Measurements from ENCODE around the gene CHRNB2. TPM values are rescaled to one million over a fixed set of nuclear protein-coding genes. Genes with fewer than 3 reads are reported as not detected.

CHRNB2 gene
- total and polyA plus RNA-seq, 9 of the 15 experiments (the other 6 are each of a cell fraction or from before 2014, with no cell fraction given) = 0.01 TPM; not detected in 8

- no peak for TF ChIP-seq MEIS2 (IDR thresholded peaks at IDR 0.05; ENCODE audit: partially characterized antibody)
- TF ChIP-seq GTF2E2 (tag; IDR thresholded peaks at IDR 0.05) = 0 out of 2 replicates have a peak, but pooled peaks have one; percentile 56
- peak; percentile 39 to 60; a peak in 1 of 4 replicates for TF ChIP-seq MAZ (CRISPR knock-in tag; conservative IDR thresholded peaks at IDR 0.05 in 1 of 2, IDR thresholded peaks at IDR 0.05 in 1 of 2)
- TF ChIP-seq EP400 (IDR thresholded peaks at IDR 0.05) = peak; percentile 92
- peak; percentile 66 for TF ChIP-seq EP300 (IDR thresholded peaks at IDR 0.05; ENCODE audit: low read length)
- TF ChIP-seq RUNX1 (IDR thresholded peaks at IDR 0.05; ENCODE audit: low read depth) = peak; percentile 29; the same call in 1 of the 2 replicates
- TF ChIP-seq MAX (CRISPR knock-in tag; IDR thresholded peaks at IDR 0.05) = peak; percentile 83
- TF ChIP-seq ZNF197 (CRISPR knock-in tag; IDR thresholded peaks at IDR 0.05; ENCODE audit: low read depth) = no peak
- peak; percentile 73 for TF ChIP-seq HMGN3 (IDR thresholded peaks at IDR 0.05; ENCODE audit: borderline replicate concordance, extremely low read depth, insufficient read length, low read depth, low read length)
- no peak for TF ChIP-seq GTF2A2 (tag; IDR thresholded peaks at IDR 0.05)
- TF ChIP-seq ZNF695 (CRISPR knock-in tag; IDR thresholded peaks at IDR 0.05) = no peak
- TF ChIP-seq STAT5B (CRISPR knock-in tag; IDR thresholded peaks at IDR 0.05) = no peak
- no peak for TF ChIP-seq ZNF280B (CRISPR knock-in tag; IDR thresholded peaks at IDR 0.05)
- no peak for TF ChIP-seq SP2 (IDR thresholded peaks at IDR 0.05; ENCODE audit: extremely low read depth, low read depth, low read length, poor library complexity, severe bottlenecking)
- TF ChIP-seq ATF6 (CRISPR knock-in tag; IDR thresholded peaks at IDR 0.05) = peak; percentile 23; the same call in 1 of the 2 replicates
- TF ChIP-seq SNRNP70 (optimal IDR thresholded peaks at IDR 0.05; ENCODE audit: low read depth, low read length) = no peak
- TF ChIP-seq ZFP91 (CRISPR knock-in tag; IDR thresholded peaks at IDR 0.05) = no peak
- TF ChIP-seq E2F8 (IDR thresholded peaks at IDR 0.05; ENCODE audit: low read depth, partially characterized antibody) = peak; percentile 73
Observed at GRCh38 chr1:154627257-154628120, 59.9 kb downstream of the CHRNB2 start (continued).
